ENCODE results near the gene SPIRE2. TPM values are rescaled to one million over a fixed set of nuclear protein-coding genes. Genes with fewer than 3 reads are reported as not detected.
"Not testable (repeated sequence)": the region's sequence is repeated elsewhere in the genome, so short reads cannot be mapped to it uniquely, and the experiment has no call there.

The SPIRE2 gene
- total RNA-seq (2014; rRNA removed; shearing (Covaris generic)): 1.0 and 2.1 TPM in 2 replicates
- 2.1 and 2.8 TPM in 2 replicates for polyA plus RNA-seq (2015; cell fraction: cytosol; rRNA removed)
- 3.4 and 5.6 TPM in 2 replicates for polyA plus RNA-seq (2015; cell fraction: nucleus; rRNA removed)

- peak; percentile 34 for DNase-seq (ENCODE audit: low read depth)
Observed at GRCh38 chr16:89828199-89828869, at the start of gene SPIRE2. Gene SPIRE2, plus strand, starts transcription at chr16:89828475. Its CDS starts 76 bp downstream, at chr16:89828551.

GRCh38 chr16:89779231-89779908 lies 48.9 kb upstream of the SPIRE2 start:
- DNase-seq (ENCODE audit: low read depth): no peak

- DNase-seq (ENCODE audit: low read depth): no peak
Observed at GRCh38 chr16:89779909-89780305, 48.4 kb upstream of the SPIRE2 start.

GRCh38 chr16:89782489-89782888 lies 45.8 kb upstream of the SPIRE2 start:
- no peak for DNase-seq (ENCODE audit: low read depth)

GRCh38 chr16:89783952-89784351 lies 44.3 kb upstream of the SPIRE2 start:
- not testable (repeated sequence) for DNase-seq (ENCODE audit: low read depth)

- no peak for DNase-seq (ENCODE audit: low read depth)
Observed at GRCh38 chr16:89784406-89784805, 43.9 kb upstream of the SPIRE2 start.

- DNase-seq (ENCODE audit: low read depth): no peak
Observed at GRCh38 chr16:89785523-89786155, 42.6 kb upstream of the SPIRE2 start.

- no peak for DNase-seq (ENCODE audit: low read depth)
Observed at GRCh38 chr16:89786474-89787364, 41.6 kb upstream of the SPIRE2 start.

GRCh38 chr16:89787365-89787805 lies 40.9 kb upstream of the SPIRE2 start:
- DNase-seq (ENCODE audit: low read depth): no peak

GRCh38 chr16:89791278-89791995 lies 36.8 kb upstream of the SPIRE2 start:
- no peak for DNase-seq (ENCODE audit: low read depth)

GRCh38 chr16:89793092-89793491 lies 35.2 kb upstream of the SPIRE2 start:
- DNase-seq (ENCODE audit: low read depth): not testable (repeated sequence)

- DNase-seq (ENCODE audit: low read depth): no peak
Observed at GRCh38 chr16:89793955-89794354, 34.3 kb upstream of the SPIRE2 start.

GRCh38 chr16:89795676-89796075 lies 32.6 kb upstream of the SPIRE2 start:
- DNase-seq (ENCODE audit: low read depth): no peak

GRCh38 chr16:89796104-89796503 lies 32.2 kb upstream of the SPIRE2 start:
- no peak for DNase-seq (ENCODE audit: low read depth)

GRCh38 chr16:89798126-89798525 lies 30.1 kb upstream of the SPIRE2 start:
- no peak for DNase-seq (ENCODE audit: low read depth)

GRCh38 chr16:89798832-89799370 lies 29.4 kb upstream of the SPIRE2 start:
- no peak for DNase-seq (ENCODE audit: low read depth)

- DNase-seq (ENCODE audit: low read depth): no peak
Observed at GRCh38 chr16:89801800-89802199, 26.5 kb upstream of the SPIRE2 start.

GRCh38 chr16:89805136-89805905 lies 23.0 kb upstream of the SPIRE2 start:
- DNase-seq (ENCODE audit: low read depth): no peak

- not testable (repeated sequence) for DNase-seq (ENCODE audit: low read depth)
Observed at GRCh38 chr16:89806589-89807193, 21.6 kb upstream of the SPIRE2 start.

All from HT1080 (cell line).